ENCODE data around the gene IFNAR1. TPM values are rescaled to one million over a fixed set of nuclear protein-coding genes. Genes with fewer than 3 reads are reported as not detected.

The IFNAR1 gene
- total RNA-seq, 1 donor from 2014 or later = 64.5 TPM

GRCh38 chr21:33350676-33351075, 25.9 kb downstream of the IFNAR1 start:
- intact Hi-C loops (cut with DNase I) = no loop called here
- no peaks in the 10 kb centered on the region for H3K27me3 ChIP-seq (ENCODE audit: low read depth)
- no peaks in the 10 kb centered on the region for H3K4me1 ChIP-seq
- H3K27ac ChIP-seq = no peak overlapping the region
- no peaks in the 10 kb centered on the region for H3K9me3 ChIP-seq
- ATAC-seq (no peak), DNase-seq (no peak)
- peaks cover 93% of the 10 kb centered on the region for H3K36me3 ChIP-seq
- no peak for TF ChIP-seq CTCF (IDR thresholded peaks at IDR 0.05)
- no peak overlapping the region for H3K4me3 ChIP-seq

- ATAC-seq (no peak), DNase-seq (no peak)
- H3K4me3 ChIP-seq = no peak overlapping the region
- peaks cover 76% of the 10 kb centered on the region for H3K36me3 ChIP-seq
- H3K27me3 ChIP-seq (ENCODE audit: low read depth) = no peaks in the 10 kb centered on the region
- intact Hi-C loops (cut with DNase I) = no loop called here
- no peak for TF ChIP-seq CTCF (IDR thresholded peaks at IDR 0.05)
- no peak overlapping the region for H3K27ac ChIP-seq
- peaks cover 6% of the 10 kb centered on the region for H3K4me1 ChIP-seq
- no peaks in the 10 kb centered on the region for H3K9me3 ChIP-seq
Measured at GRCh38 chr21:33355355-33355754, 30.6 kb downstream of the IFNAR1 start.

- ATAC-seq = no peak
- H3K36me3 ChIP-seq = peaks cover 70% of the 10 kb centered on the region
- no peaks in the 10 kb centered on the region for H3K27me3 ChIP-seq (ENCODE audit: low read depth)
- peaks cover 13% of the 10 kb centered on the region for H3K4me1 ChIP-seq
- TF ChIP-seq CTCF (IDR thresholded peaks at IDR 0.05) = no peak
- H3K4me3 ChIP-seq = no peak overlapping the region
- no peak for DNase-seq
- H3K9me3 ChIP-seq = no peaks in the 10 kb centered on the region
- intact Hi-C loops (cut with DNase I) = no loop called here
- H3K27ac ChIP-seq = no peak overlapping the region
Measured at GRCh38 chr21:33355996-33356395, 31.2 kb downstream of the IFNAR1 start.

GRCh38 chr21:33357177-33357576, 32.4 kb downstream of the IFNAR1 start:
- Histone ChIP-seq H3K27me3 (ENCODE audit: low read depth) (no peaks in the 10 kb centered on the region), H3K4me3 (no peak overlapping the region), H3K27ac (no peak overlapping the region), H3K36me3 (peaks cover 58% of the 10 kb centered on the region), H3K4me1 (peaks cover 25% of the 10 kb centered on the region), H3K9me3 (no peaks in the 10 kb centered on the region)
- intact Hi-C loops (cut with DNase I) = no loop called here
- no peak for DNase-seq
- no peak for TF ChIP-seq CTCF (IDR thresholded peaks at IDR 0.05)
- no peak for ATAC-seq

GRCh38 chr21:33359446-33359845, 34.7 kb downstream of the IFNAR1 start:
- H3K4me3 ChIP-seq = no peak overlapping the region
- no peaks in the 10 kb centered on the region for H3K9me3 ChIP-seq
- ATAC-seq = no peak
- peaks cover 29% of the 10 kb centered on the region for H3K4me1 ChIP-seq
- TF ChIP-seq CTCF (IDR thresholded peaks at IDR 0.05) = no peak
- intact Hi-C loops (cut with DNase I) = no loop called here
- no peak overlapping the region for H3K27ac ChIP-seq
- no peaks in the 10 kb centered on the region for H3K27me3 ChIP-seq (ENCODE audit: low read depth)
- H3K36me3 ChIP-seq = peaks cover 37% of the 10 kb centered on the region
- DNase-seq = no peak

- no peak overlapping the region for H3K27ac ChIP-seq
- peak in 1 of 2 donors; percentile 23 for ATAC-seq
- TF ChIP-seq CTCF (IDR thresholded peaks at IDR 0.05) = no peak
Measured at GRCh38 chr21:33360281-33360680, 35.5 kb downstream of the IFNAR1 start.

More at GRCh38 chr21:33360281-33360680, 35.5 kb downstream of the IFNAR1 start:
- no peak overlapping the region for H3K4me3 ChIP-seq
- peaks cover 30% of the 10 kb centered on the region for H3K36me3 ChIP-seq
- no peaks in the 10 kb centered on the region for H3K27me3 ChIP-seq (ENCODE audit: low read depth)
- no peaks in the 10 kb centered on the region for H3K9me3 ChIP-seq
- H3K4me1 ChIP-seq = peaks cover 29% of the 10 kb centered on the region
- no peak for DNase-seq
- intact Hi-C loops (cut with DNase I) = no loop called here

Measured in lower lobe of right lung (tissue), 2 donors.